BE2C (cell line): ENCODE results near the gene CTTNBP2NL.
"Not testable (repeated sequence)": the region's sequence is repeated elsewhere in the genome, so short reads cannot be mapped to it uniquely, and the experiment has no call there.

Experiments used
- DNase-seq: peaks from one replicate; pipeline ENCODE4 v3.0.0-alpha.2; 2020
- H3K27me3 ChIP-seq: fragments of 250-450 bp; sonication (Bioruptor Pico); 2 replicates; pipeline ENCODE4 v1.5.1; 2020; ENCODE audit warnings: mild to moderate bottlenecking
- H3K36me3 ChIP-seq: fragments of 250-450 bp; sonication (Bioruptor Pico); 2 replicates; pipeline ENCODE4 v1.5.1; 2020; ENCODE audit warnings: mild to moderate bottlenecking
- H3K4me1 ChIP-seq: fragments of 250-450 bp; sonication (Bioruptor Pico); 2 replicates; pipeline ENCODE4 v1.5.1; 2020
- H3K4me3 ChIP-seq: 2 replicates; pipeline ENCODE4 v1.5.1; 2011; ENCODE audit warnings: low read depth, low read length
- H3K9me3 ChIP-seq: fragments of 250-450 bp; sonication (Bioruptor Pico); 2 replicates; pipeline ENCODE4 v1.5.1; 2020
- TF ChIP-seq, protein P1 (sequence below): IDR thresholded peaks from 2 replicates; pipeline ENCODE4 v1.5.1; 2012; ENCODE audit warnings: mild to moderate bottlenecking, low read depth, low read length

Gene CTTNBP2NL

DNA sequence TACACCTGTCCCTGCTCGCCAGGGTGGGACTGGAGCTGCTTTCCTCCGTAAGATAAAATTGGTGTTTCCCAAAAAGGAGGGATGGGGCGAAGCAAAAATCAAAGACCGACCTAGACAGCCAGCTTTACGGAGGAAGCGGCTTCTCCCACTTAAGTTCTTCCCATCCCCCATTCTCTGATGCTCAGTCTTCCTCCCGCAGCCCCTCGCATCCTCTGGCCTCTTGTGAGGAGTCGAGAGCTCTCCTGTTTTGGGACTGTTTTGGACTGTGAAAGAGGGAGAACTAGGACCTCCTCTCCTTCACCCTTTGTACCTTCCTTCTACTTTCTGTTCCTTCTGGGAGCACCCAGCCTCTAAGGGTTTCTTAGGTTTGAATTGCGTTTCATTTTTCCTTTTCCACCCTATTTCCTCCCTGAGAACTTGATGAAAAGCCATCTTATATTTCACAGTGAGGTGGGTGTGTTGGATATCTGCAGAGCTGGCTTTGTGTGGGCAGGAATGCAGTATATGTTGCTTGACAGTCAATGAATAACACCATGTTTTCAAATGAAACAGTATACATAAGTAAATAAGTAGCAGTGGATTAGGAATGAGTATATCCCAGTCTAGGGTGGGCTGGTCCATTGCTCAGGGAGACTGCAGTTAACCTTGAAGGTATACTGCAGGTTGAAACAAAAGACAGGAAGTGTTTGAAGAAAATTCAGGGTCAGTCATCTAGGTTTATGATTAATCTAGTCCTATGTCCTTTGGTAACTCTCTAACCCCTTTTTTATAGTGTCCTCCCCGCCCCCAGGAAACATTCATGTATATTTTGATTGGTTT, 848 bp downstream of the CTTNBP2NL start:
- TF ChIP-seq, protein P1, sequence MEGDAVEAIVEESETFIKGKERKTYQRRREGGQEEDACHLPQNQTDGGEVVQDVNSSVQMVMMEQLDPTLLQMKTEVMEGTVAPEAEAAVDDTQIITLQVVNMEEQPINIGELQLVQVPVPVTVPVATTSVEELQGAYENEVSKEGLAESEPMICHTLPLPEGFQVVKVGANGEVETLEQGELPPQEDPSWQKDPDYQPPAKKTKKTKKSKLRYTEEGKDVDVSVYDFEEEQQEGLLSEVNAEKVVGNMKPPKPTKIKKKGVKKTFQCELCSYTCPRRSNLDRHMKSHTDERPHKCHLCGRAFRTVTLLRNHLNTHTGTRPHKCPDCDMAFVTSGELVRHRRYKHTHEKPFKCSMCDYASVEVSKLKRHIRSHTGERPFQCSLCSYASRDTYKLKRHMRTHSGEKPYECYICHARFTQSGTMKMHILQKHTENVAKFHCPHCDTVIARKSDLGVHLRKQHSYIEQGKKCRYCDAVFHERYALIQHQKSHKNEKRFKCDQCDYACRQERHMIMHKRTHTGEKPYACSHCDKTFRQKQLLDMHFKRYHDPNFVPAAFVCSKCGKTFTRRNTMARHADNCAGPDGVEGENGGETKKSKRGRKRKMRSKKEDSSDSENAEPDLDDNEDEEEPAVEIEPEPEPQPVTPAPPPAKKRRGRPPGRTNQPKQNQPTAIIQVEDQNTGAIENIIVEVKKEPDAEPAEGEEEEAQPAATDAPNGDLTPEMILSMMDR, result no peak
- H3K4me1 ChIP-seq, result peaks cover 3% of the 10 kb centered on the region
- no peaks in the 10 kb centered on the region for H3K27me3 ChIP-seq
- H3K9me3 ChIP-seq, result no peaks in the 10 kb centered on the region
- DNase-seq, result no peak
- H3K36me3 ChIP-seq, result no peaks in the 10 kb centered on the region
- peak overlapping the region; percentile 99 for H3K4me3 ChIP-seq

DNA sequence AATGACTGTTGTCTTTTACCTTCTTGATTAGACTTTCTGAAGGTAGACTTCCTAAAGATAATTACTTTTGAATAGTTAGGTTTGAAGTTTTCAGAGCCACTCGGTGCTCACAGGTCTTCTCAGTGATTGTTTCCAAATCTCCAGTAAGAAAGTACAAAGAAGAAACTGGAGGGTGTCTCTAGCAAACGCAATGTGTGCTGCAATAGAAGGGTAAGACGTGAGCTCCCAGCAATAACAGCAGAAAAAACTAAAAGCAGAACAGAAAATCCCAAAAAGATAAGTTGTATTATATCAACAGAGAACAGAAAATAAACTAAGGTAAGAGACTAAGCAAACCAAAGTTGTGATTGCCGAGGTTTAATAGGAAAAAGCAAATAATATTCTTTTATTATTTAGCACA, 1.8 kb downstream of the CTTNBP2NL start:
- H3K36me3 ChIP-seq, result no peaks in the 10 kb centered on the region
- H3K27me3 ChIP-seq, result no peaks in the 10 kb centered on the region
- no peak for DNase-seq
- peaks cover 3% of the 10 kb centered on the region for H3K4me1 ChIP-seq
- TF ChIP-seq, protein P1, result no peak
- H3K9me3 ChIP-seq, result no peaks in the 10 kb centered on the region
- H3K4me3 ChIP-seq, result no peak overlapping the region

DNA sequence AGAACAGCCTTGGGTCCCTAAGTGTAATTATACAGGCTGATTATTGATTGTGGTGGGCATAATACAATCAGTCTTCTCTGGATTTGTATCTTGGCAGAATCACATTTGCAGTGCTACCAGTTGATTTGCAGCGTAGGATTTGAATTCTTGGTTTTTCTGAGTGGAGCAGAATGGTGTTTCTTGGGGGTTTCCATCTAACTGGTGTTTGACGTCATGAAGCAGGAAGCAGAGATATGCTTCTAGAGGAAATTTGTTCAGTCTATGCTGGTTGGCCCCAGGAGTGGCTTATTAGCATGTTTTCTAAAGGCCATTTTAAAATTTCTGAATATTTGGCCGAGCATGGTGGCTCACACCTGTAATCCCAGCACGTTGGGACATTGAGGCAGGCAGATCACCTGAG, 3.4 kb downstream of the CTTNBP2NL start:
- no peaks in the 10 kb centered on the region for H3K27me3 ChIP-seq
- TF ChIP-seq, protein P1, result no peak
- no peak overlapping the region for H3K4me3 ChIP-seq
- no peaks in the 10 kb centered on the region for H3K9me3 ChIP-seq
- peaks cover 3% of the 10 kb centered on the region for H3K4me1 ChIP-seq
- H3K36me3 ChIP-seq, result no peaks in the 10 kb centered on the region
- no peak for DNase-seq

DNA sequence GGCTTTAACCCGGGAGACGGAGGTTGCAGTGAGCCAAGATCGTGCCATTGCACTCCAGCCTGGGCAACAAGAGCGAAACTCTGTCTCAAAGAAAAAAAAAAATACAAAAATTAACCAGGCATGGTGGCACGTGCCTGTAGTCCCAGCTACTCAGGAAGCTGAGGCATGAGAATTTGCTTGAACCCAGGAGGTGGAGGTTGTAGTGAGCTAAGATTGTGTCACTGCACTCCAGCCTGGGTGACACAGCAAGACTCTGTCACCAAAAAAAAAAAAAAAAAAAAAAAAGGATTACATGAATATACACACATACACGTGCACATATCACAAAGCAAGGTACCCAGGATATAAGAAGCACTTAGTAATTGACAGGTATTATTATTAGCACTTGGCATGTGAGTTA, 4.7 kb downstream of the CTTNBP2NL start:
- H3K4me1 ChIP-seq, H3K9me3 ChIP-seq, H3K4me3 ChIP-seq, H3K27me3 ChIP-seq, DNase-seq, H3K36me3 ChIP-seq: not testable (repeated sequence)

DNA sequence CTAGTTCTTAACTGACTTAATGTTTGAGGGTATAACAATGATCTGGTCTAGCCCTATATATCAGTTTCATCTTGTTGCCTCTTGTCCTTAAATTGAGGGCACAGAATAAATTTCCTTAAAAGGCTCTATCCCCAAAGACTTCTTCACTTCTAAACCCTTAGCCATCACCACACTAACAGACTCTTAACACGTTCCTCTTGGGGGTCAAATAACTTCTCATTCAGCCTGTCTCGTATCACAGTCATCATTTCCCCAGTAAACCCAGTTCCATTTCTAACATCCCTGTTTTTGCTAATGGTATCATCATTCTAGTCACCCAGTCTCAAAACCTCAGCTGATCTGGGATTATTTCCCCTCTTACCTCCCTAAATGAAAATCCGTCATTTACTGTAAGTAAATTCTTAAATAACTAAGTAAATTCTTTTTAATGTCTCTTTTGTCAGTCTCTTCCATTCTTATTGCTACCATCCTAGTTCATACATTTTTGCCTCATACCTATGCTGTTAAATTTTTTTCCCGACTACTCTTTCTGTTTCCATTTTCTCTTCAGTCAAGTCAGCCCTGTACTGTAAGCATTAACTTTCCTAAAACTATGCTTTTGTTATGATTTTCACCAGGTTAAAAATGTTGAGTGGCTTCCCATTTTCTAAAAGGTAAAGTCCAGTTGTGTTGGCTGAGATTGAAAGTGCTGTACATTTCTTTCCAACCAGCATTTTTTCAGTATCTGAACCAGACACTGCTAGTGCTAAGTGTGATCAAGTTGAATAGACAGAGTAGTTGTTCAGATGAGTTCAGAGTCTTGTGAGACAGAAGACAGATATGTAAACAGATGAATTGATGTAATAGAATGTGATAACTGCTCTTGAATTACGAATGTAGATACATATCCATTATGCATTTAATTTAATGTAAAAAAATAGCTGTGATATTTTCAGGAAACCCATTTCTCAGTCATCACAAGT, 6.9 kb downstream of the CTTNBP2NL start:
- Histone ChIP-seq H3K9me3 (no peaks in the 10 kb centered on the region), H3K4me3 (no peak overlapping the region), H3K27me3 (no peaks in the 10 kb centered on the region), H3K4me1 (peaks cover 6% of the 10 kb centered on the region), H3K36me3 (no peaks in the 10 kb centered on the region)
- TF ChIP-seq, protein P1, result no peak
- no peak for DNase-seq

DNA sequence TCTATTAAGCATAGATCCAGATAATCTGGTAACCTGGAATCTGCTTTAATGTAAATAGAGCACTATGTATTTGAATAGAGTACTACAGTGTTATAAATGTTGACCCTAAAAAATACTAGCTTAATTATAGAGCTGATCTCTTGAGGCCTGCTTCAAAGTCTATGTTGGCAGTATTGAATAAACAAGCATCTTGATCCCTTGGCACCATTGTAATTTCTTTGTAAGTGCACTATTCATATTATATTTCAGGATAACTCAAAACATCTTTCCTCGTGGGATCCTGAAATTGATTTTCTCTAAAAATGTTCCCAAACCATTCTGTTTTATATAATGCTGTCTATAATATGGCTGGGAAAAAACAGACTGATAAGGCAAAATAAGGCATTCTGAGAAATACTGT, 10.8 kb downstream of the CTTNBP2NL start:
- H3K4me3 ChIP-seq, result no peak overlapping the region
- no peak for DNase-seq
- H3K36me3 ChIP-seq, result no peaks in the 10 kb centered on the region
- TF ChIP-seq, protein P1, result no peak
- no peaks in the 10 kb centered on the region for H3K9me3 ChIP-seq
- no peaks in the 10 kb centered on the region for H3K27me3 ChIP-seq
- peaks cover 6% of the 10 kb centered on the region for H3K4me1 ChIP-seq
